ENCODE data around the gene NPY.

DNA sequence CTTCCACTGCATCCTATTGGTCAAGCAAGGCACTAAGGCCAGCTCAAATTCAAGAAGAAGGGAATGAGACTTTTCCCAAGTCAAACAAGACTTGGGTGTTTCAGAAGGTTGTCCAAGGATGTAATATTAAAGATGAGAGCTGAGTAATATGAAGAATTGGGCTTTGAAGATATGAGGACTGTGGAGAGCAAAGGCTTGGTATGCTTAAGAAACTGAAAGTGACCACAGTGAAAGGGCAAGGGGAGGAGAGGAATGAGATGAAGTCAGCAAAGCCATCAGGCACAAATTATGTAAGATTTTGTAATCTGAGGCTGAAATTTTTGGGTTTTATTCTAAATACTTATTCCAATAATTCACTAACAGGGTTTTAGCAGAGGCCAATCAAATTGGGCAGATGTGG is 38.6 kb upstream of the NPY start:
- TF ChIP-seq, protein P1, sequence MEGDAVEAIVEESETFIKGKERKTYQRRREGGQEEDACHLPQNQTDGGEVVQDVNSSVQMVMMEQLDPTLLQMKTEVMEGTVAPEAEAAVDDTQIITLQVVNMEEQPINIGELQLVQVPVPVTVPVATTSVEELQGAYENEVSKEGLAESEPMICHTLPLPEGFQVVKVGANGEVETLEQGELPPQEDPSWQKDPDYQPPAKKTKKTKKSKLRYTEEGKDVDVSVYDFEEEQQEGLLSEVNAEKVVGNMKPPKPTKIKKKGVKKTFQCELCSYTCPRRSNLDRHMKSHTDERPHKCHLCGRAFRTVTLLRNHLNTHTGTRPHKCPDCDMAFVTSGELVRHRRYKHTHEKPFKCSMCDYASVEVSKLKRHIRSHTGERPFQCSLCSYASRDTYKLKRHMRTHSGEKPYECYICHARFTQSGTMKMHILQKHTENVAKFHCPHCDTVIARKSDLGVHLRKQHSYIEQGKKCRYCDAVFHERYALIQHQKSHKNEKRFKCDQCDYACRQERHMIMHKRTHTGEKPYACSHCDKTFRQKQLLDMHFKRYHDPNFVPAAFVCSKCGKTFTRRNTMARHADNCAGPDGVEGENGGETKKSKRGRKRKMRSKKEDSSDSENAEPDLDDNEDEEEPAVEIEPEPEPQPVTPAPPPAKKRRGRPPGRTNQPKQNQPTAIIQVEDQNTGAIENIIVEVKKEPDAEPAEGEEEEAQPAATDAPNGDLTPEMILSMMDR (IDR thresholded peaks at IDR 0.05): no peak
- no peak for TF ChIP-seq POLR2A (IDR thresholded peaks at IDR 0.05)
